ENCODE results near the gene PGP. TPM values are rescaled to one million over a fixed set of nuclear protein-coding genes. Genes with fewer than 3 reads are reported as not detected.

Gene PGP
- total RNA-seq, 1 experiment from 2014 or later, result 32.6 TPM

GRCh38 chr16:2180962-2181923 lies 33.4 kb downstream of the PGP start:
- Histone ChIP-seq H3K27me3 (ENCODE audit: insufficient read depth, low read length) (no peaks in the 10 kb centered on the region), H3K9me2 (ENCODE audit: insufficient read depth) (no peaks in the 10 kb centered on the region), H4K20me1 (ENCODE audit: insufficient read depth) (no peaks in the 10 kb centered on the region), H3K36me3 (ENCODE audit: control insufficient read depth in 1 of 2, insufficient read depth in 2 of 2, low read length in 2 of 2) (no peaks in the 10 kb centered on the region; a peak in 2 of 4 replicates), H2AFZ (ENCODE audit: low read depth, low read length, poor library complexity, severe bottlenecking) (no peak overlapping the region), H3K4me1 (ENCODE audit: control insufficient read depth in 1 of 2, insufficient read depth in 2 of 2, low read length in 2 of 2) (peaks cover 0 to 5% of the 10 kb centered on the region in 2 experiments; a peak in 1 of 4 replicates), H3K79me2 (ENCODE audit: insufficient read depth, low read length) (no peaks in the 10 kb centered on the region), H3K9me3 (ENCODE audit: control insufficient read depth in 1 of 2, insufficient read depth in 1 of 2, low read depth in 1 of 2, low read length in 2 of 2) (no peaks in the 10 kb centered on the region), H3K4me3 (replicated peaks in 1 of 2; ENCODE audit: low read depth in 1 of 2, low read length in 2 of 2) (no peak overlapping the region), H3K9ac (ENCODE audit: low read length) (no peak overlapping the region), H3K27ac (ENCODE audit: low read depth, low read length) (no peak overlapping the region), H3K4me2 (ENCODE audit: low read length) (no peak overlapping the region)
- POLR2A ChIA-PET, result interaction anchor here (1.3 kb wide), 1 partner anchor 34 kb away, joined by 4 read pairs; the partner anchor contains the start of gene PGP
- DNase-seq (ENCODE audit: low read depth, low spot score) (no peak), ATAC-seq (no peak)
- intact Hi-C loops (cut with micrococcal nuclease), result no loop called here
- CTCF ChIA-PET, result no interaction called here
- no peak for TF ChIP-seq SP1 (IDR thresholded peaks at IDR 0.05; ENCODE audit: low read depth)
- BruUV-seq (replicated peaks), result no TSS peak
- RAD21 ChIA-PET (ENCODE audit: low non-redundant PET in 1 of 2, low total read pairs in 2 of 2, uncharacterized antibody in 2 of 2, unreplicated experiment in 2 of 2), result no interaction called here

- no peak overlapping the region for H3K27ac ChIP-seq (ENCODE audit: low read depth, low read length)
- ATAC-seq (no peak), DNase-seq (ENCODE audit: low read depth, low spot score) (no peak)
- peaks cover 0 to 5% of the 10 kb centered on the region in 2 experiments; a peak in 1 of 4 replicates for H3K4me1 ChIP-seq (ENCODE audit: control insufficient read depth in 1 of 2, insufficient read depth in 2 of 2, low read length in 2 of 2)
- CTCF ChIA-PET, result no interaction called here
- TF ChIP-seq ZBTB33 (IDR thresholded peaks at IDR 0.05; ENCODE audit: extremely low read depth, insufficient replicate concordance, low read length), result no peak
- TF ChIP-seq FOSL1 (IDR thresholded peaks at IDR 0.05; ENCODE audit: low read depth), result no peak
- no peak for TF ChIP-seq ELF1 (IDR thresholded peaks at IDR 0.05; ENCODE audit: borderline replicate concordance, low read depth)
- TF ChIP-seq ZFX (IDR thresholded peaks at IDR 0.05), result no peak
- no peak for TF ChIP-seq ZNF274 (IDR thresholded peaks at IDR 0.05; ENCODE audit: low read depth, low read length)
- no peak for TF ChIP-seq SP1 (IDR thresholded peaks at IDR 0.05; ENCODE audit: low read depth)
- no peak for TF ChIP-seq SIN3A (IDR thresholded peaks at IDR 0.05; ENCODE audit: low read depth)
- no peak for TF ChIP-seq CBX3 (IDR thresholded peaks at IDR 0.05; ENCODE audit: low read depth)
- TF ChIP-seq MAX (IDR thresholded peaks at IDR 0.05), result no peak
- no peak for TF ChIP-seq YY1 (IDR thresholded peaks at IDR 0.05; ENCODE audit: extremely low read depth, insufficient replicate concordance, low read depth, low read length)
- TF ChIP-seq ATF3 (IDR thresholded peaks at IDR 0.05), result no peak
- no peak for TF ChIP-seq JUND (IDR thresholded peaks at IDR 0.05)
- H3K36me3 ChIP-seq (ENCODE audit: control insufficient read depth in 1 of 2, insufficient read depth in 2 of 2, low read length in 2 of 2), result peaks cover 0 to 6% of the 10 kb centered on the region in 2 experiments; a peak in 2 of 4 replicates
- no peak overlapping the region for H3K9ac ChIP-seq (ENCODE audit: low read length)
- RAD21 ChIA-PET (ENCODE audit: low non-redundant PET in 1 of 2, low total read pairs in 2 of 2, uncharacterized antibody in 2 of 2, unreplicated experiment in 2 of 2), result no interaction called here
- no peaks in the 10 kb centered on the region for H4K20me1 ChIP-seq (ENCODE audit: insufficient read depth)
- no peak overlapping the region for H3K4me3 ChIP-seq (replicated peaks in 1 of 2; ENCODE audit: low read depth in 1 of 2, low read length in 2 of 2)
- POLR2A ChIA-PET, result no interaction called here
- BruUV-seq (replicated peaks), result no TSS peak
- intact Hi-C loops (cut with micrococcal nuclease), result no loop called here
- no peak overlapping the region for H2AFZ ChIP-seq (ENCODE audit: low read depth, low read length, poor library complexity, severe bottlenecking)
- H3K9me2 ChIP-seq (ENCODE audit: insufficient read depth), result no peaks in the 10 kb centered on the region
- H3K27me3 ChIP-seq (ENCODE audit: insufficient read depth, low read length), result no peaks in the 10 kb centered on the region
- no peaks in the 10 kb centered on the region for H3K79me2 ChIP-seq (ENCODE audit: insufficient read depth, low read length)
- no peaks in the 10 kb centered on the region for H3K9me3 ChIP-seq (ENCODE audit: control insufficient read depth in 1 of 2, insufficient read depth in 1 of 2, low read depth in 1 of 2, low read length in 2 of 2)
- no peak overlapping the region for H3K4me2 ChIP-seq (ENCODE audit: low read length)
Measured at GRCh38 chr16:2180461-2180860, 34.2 kb downstream of the PGP start.
